Loucy (cell line): ENCODE results near the gene HACL1.

Experiments used
- H2AFZ ChIP-seq: fragments of 200-600 bp; sonication (generic); 2 replicates; pipeline ENCODE4 v1.6.0; 2016; ENCODE audit warnings: antibody characterized with exemption, mild to moderate bottlenecking, low read length, moderate library complexity
- H3F3A ChIP-seq: fragments of 200-600 bp; 2 replicates; pipeline ENCODE4 v1.6.0; 2016; ENCODE audit warnings: antibody characterized with exemption, low read depth, mild to moderate bottlenecking
- H3K27me3 ChIP-seq: fragments of 200-600 bp; sonication (generic); 2 replicates; pipeline ENCODE4 v1.6.1; 2014; ENCODE audit warnings: low read length, mild to moderate bottlenecking; ENCODE audit not compliant: insufficient read depth, poor library complexity, severe bottlenecking
- H3K36me3 ChIP-seq: fragments of 200-600 bp; sonication (generic); 2 replicates; pipeline ENCODE4 v1.6.1; 2016; ENCODE audit warnings: low read length; ENCODE audit not compliant: insufficient read depth
- H3K4me1 ChIP-seq: fragments of 200-600 bp; sonication (generic); 2 replicates; pipeline ENCODE4 v1.5.1; 2014; ENCODE audit warnings: low read length, mild to moderate bottlenecking; ENCODE audit not compliant: insufficient read depth, poor library complexity, severe bottlenecking
- H3K4me2 ChIP-seq: fragments of 200-600 bp; sonication (generic); 2 replicates; pipeline ENCODE4 v1.6.0; 2014; ENCODE audit warnings: antibody characterized with exemption, low read length, low read depth, mild to moderate bottlenecking; ENCODE audit not compliant: poor library complexity, severe bottlenecking
- H3K4me3 ChIP-seq: fragments of 200-600 bp; sonication (generic); 2 replicates; pipeline ENCODE4 v1.5.1; 2014; ENCODE audit warnings: low read length, mild to moderate bottlenecking, mixed read lengths; ENCODE audit not compliant: poor library complexity, severe bottlenecking
- H3K79me2 ChIP-seq: fragments of 200-600 bp; sonication (generic); 2 replicates; pipeline ENCODE4 v1.6.1; 2014; ENCODE audit warnings: low read length; ENCODE audit not compliant: insufficient read depth
- H3K9ac ChIP-seq: fragments of 200-600 bp; sonication (generic); 2 replicates; pipeline ENCODE4 v1.6.0; 2014; ENCODE audit warnings: mild to moderate bottlenecking, low read depth, low read length, moderate library complexity; ENCODE audit not compliant: poor library complexity, severe bottlenecking
- H3K9me2 ChIP-seq: fragments of 200-600 bp; sonication (generic); replicated peaks from 2 replicates; pipeline ENCODE4 v1.6.1; 2016; ENCODE audit warnings: low read depth, low read length, mixed read lengths
- H3K9me3 ChIP-seq: fragments of 200-600 bp; sonication (generic); 2 replicates; pipeline ENCODE4 v1.6.1; 2014; ENCODE audit warnings: mild to moderate bottlenecking, antibody characterized with exemption, low read length, low read depth; ENCODE audit not compliant: insufficient read depth
- H4K20me1 ChIP-seq: fragments of 200-600 bp; sonication (generic); 2 replicates; pipeline ENCODE4 v1.6.0; 2014; ENCODE audit warnings: antibody characterized with exemption, low read length, mild to moderate bottlenecking; ENCODE audit not compliant: insufficient read depth, poor library complexity, severe bottlenecking
- CTCF ChIP-seq: fragments of 200-600 bp; sonication (generic); conservative IDR thresholded peaks from 2 replicates; pipeline ENCODE4 v1.5.1; 2014; ENCODE audit warnings: mild to moderate bottlenecking, antibody characterized with exemption, low read length
- EZH2phosphoT487 ChIP-seq: fragments of 200-600 bp; IDR thresholded peaks from 2 replicates; pipeline ENCODE4 v1.6.1; 2018; ENCODE audit warnings: antibody characterized with exemption, mild to moderate bottlenecking, moderate library complexity, borderline replicate concordance

Gene HACL1

GRCh38 chr3:15521573-15521965 lies 79.8 kb downstream of the HACL1 start, which contains the start of gene COLQ:
COLQ (minus strand) TSS chr3:15521706; CDS start chr3:15521625, 81 bp downstream.
- Histone ChIP-seq H3K4me2 (peak within 1 kb of the TSS; percentile 56), H2AFZ (0 out of 2 replicates have a peak within 1 kb of the TSS, but pooled peaks have one; percentile 54), H3K79me2 (no peaks in the 10 kb centered on the region), H3K4me1 (peaks cover 35% of the 10 kb centered on the region), H3K9me2 (no peaks in the 10 kb centered on the region), H3K27me3 (no peaks in the 10 kb centered on the region), H3F3A (no peaks in the 10 kb centered on the region), H3K9me3 (no peaks in the 10 kb centered on the region), H3K36me3 (no peaks in the 10 kb centered on the region), H3K4me3 (peak within 1 kb of the TSS; percentile 16), H4K20me1 (no peaks in the 10 kb centered on the region), H3K9ac (peak within 1 kb of the TSS; percentile 28)
- TF ChIP-seq EZH2phosphoT487 (no peak), CTCF (no peak)

- Histone ChIP-seq H3F3A (no peaks in the 10 kb centered on the region), H3K4me3 (peak overlapping the region; percentile 16), H2AFZ (0 out of 2 replicates have a peak overlapping the region, but pooled peaks have one; percentile 25), H3K4me2 (peak overlapping the region; percentile 56), H3K27me3 (no peaks in the 10 kb centered on the region), H3K36me3 (no peaks in the 10 kb centered on the region), H3K79me2 (no peaks in the 10 kb centered on the region), H3K9me3 (no peaks in the 10 kb centered on the region), H4K20me1 (no peaks in the 10 kb centered on the region), H3K9me2 (no peaks in the 10 kb centered on the region), H3K4me1 (peaks cover 35% of the 10 kb centered on the region), H3K9ac (peak overlapping the region; percentile 28)
- no peak for TF ChIP-seq EZH2phosphoT487
- no peak for TF ChIP-seq CTCF
Observed at GRCh38 chr3:15520804-15521572, 80.4 kb downstream of the HACL1 start.

- Histone ChIP-seq H2AFZ (0 out of 2 replicates have a peak overlapping the region, but pooled peaks have one; percentile 14), H3K79me2 (no peaks in the 10 kb centered on the region), H3K9me3 (no peaks in the 10 kb centered on the region), H3K27me3 (no peaks in the 10 kb centered on the region), H3K4me1 (peaks cover 35% of the 10 kb centered on the region), H3F3A (no peaks in the 10 kb centered on the region), H3K9me2 (no peaks in the 10 kb centered on the region), H3K4me2 (peak overlapping the region; percentile 56), H4K20me1 (no peaks in the 10 kb centered on the region), H3K36me3 (no peaks in the 10 kb centered on the region), H3K4me3 (no peak overlapping the region), H3K9ac (peak overlapping the region; percentile 28)
- TF ChIP-seq EZH2phosphoT487 (no peak), CTCF (no peak)
Observed at GRCh38 chr3:15520185-15520584, 81.2 kb downstream of the HACL1 start.
